WI38 (cell line): ENCODE results near the gene ADTRP.

Source experiments
- H3K4me3 ChIP-seq: 2 replicates; pipeline ENCODE4 v1.5.1; 2011; ENCODE audit warnings: low read depth, mild to moderate bottlenecking, control low read depth, low read length
- CTCF ChIP-seq: IDR thresholded peaks from 2 replicates; pipeline ENCODE4 v1.5.1; 2012; ENCODE audit warnings: low read depth, mild to moderate bottlenecking, control low read depth, low read length

ADTRP gene

DNA sequence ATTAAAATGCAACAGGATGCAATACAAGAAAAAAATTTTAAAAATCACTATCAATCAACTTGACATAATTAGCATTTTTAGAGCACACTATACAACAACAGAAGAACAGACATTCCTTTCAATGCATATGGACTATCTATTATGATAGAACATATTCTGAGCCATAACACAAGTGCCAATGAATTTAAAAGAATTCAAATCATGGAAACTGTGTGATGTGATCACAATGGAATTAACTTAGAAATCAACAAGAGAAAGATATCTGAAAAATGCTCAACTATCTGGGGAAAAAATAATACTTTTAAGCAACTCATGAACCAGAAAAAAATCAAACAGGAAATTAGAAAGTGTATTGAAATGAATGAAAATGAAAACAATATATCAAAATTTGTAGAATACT lies 106.3 kb downstream of the ADTRP start:
- TF ChIP-seq CTCF = no peak

GRCh38 chr6:11669696-11670095 lies 108.9 kb downstream of the ADTRP start:
- no peak overlapping the region for H3K4me3 ChIP-seq
- TF ChIP-seq CTCF = no peak

More for the DNA sequence above, 106.3 kb downstream of the ADTRP start:
- H3K4me3 ChIP-seq = no peak overlapping the region

DNA sequence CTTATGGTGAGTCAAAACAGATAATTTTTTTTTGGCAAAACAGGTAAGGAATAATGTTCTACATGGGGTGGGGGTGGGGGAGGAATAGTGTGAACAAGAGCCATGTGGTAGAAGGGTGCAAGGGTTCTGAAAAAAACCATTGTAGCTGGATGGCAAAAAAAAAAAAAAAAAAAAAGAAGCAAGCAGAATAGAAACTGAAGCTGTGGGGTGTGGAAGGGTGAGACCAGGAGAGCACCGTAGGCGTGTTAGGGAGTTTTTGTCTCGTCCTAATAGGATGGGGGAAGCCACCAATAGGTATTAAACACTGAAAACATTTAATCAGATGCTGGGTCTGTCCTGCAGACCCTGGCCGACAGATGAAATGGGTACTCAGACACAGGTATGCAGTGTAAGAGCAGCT lies 110.1 kb downstream of the ADTRP start:
- TF ChIP-seq CTCF = no peak
- no peak overlapping the region for H3K4me3 ChIP-seq

- no peak for TF ChIP-seq CTCF
- no peak overlapping the region for H3K4me3 ChIP-seq
These were observed 110.7 kb downstream of the ADTRP start for GRCh38 chr6:11667876-11668275.

DNA sequence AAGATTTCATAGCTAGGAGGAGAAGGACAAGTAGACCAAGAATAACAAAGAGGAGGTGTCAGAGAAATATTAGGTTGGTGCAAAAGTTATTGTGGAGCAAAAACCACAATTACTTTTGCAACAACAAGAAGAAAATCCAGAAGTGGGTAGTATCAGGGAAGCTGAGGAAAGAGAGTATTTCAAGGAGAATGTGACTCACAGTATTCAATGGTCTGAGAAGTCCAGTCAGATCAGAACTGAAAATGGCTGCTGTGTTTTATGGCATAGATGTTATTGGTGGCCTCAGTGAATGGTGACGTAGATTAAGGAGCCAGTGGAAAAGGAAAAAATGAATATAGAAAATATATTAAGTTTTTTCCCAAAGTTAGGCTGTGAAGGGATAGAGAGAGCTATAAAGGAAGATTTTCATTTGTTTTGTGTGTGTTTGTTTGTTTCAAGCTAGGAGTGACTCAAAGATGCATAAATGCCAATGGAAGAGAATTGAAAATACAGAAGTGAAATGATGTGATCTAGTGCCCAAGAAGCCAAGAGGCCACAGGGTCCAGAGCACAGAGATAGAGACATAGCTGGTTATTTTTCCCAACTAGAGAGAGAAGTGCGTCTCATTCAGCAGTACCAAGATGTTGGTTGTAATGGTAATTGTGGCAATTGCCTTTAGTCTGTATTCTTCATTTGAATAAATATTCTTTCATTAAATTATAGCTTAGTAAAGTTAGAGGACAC lies 112.8 kb downstream of the ADTRP start:
- H3K4me3 ChIP-seq = no peak overlapping the region
- no peak for TF ChIP-seq CTCF
